GM12878 (cell line): ENCODE measurements around the gene AGT. TPM values are rescaled to one million over a fixed set of nuclear protein-coding genes. Genes with fewer than 3 reads are reported as not detected.

Source experiments
- CUX1 ChIP-seq: IDR thresholded peaks from 2 replicates; pipeline ENCODE4 v1.6.1; 2012; ENCODE audit warnings: improper control_type of control experiment, low read depth, low read length; ENCODE audit not compliant: insufficient replicate concordance
- IRF5 ChIP-seq: fragments of 450-650 bp; IDR thresholded peaks from 2 replicates; pipeline ENCODE4 v1.6.1; 2017; ENCODE audit warnings: borderline replicate concordance
- ZNF687 ChIP-seq: fragments of 450-650 bp; IDR thresholded peaks from 2 replicates; pipeline ENCODE4 v1.6.1; 2017; ENCODE audit warnings: mild to moderate bottlenecking, moderate library complexity
- polyA plus RNA-seq, 11 experiments: library from polyadenylated mRNA; depleted of rRNA in 4 of 11; unstranded in 6 of 11; stranded (reverse) in 5 of 11; fragments of >200 nt; fragmentation: Nextera tagmentation in 4 of 11; fragmentation: Illumina TruSeq in 1 of 11; extraction: Ambion mirVana in 4 of 11; extraction: Trizol in 1 of 11; gene quantifications; 1 replicate in 1 of 11; 2 replicates in 10 of 11; pipeline versions ENCODE4 v1.2.1 to v1.2.3, GENCODE V29; 2011 to 2016; ENCODE audit warnings: inconsistent platforms in 2 of 11, missing spikeins in 2 of 11, low read depth in 1 of 11
- total RNA-seq, 4 experiments: library from RNA; depleted of rRNA in 3 of 4; stranded (reverse); fragments of >200 nt in 3 of 4; fragmentation: Illumina TruSeq in 1 of 4; extraction: Trizol in 1 of 4; gene quantifications; 2 replicates each; pipeline versions ENCODE4 v1.2.1 to v1.2.3, GENCODE V29; 2013 to 2021

AGT gene
- total and polyA plus RNA-seq, 10 of the 15 experiments (the other 5 are each of a cell fraction or from before 2014, with no cell fraction given) = 0.69 TPM; not detected in 9

- TF ChIP-seq ZNF687 (no peak), IRF5 (no peak), CUX1 (no peak)
Measured at GRCh38 chr1:230747127-230747730, 33.3 kb upstream of the AGT start, which contains the start of gene CAPN9 (continued).
